Endodermal cell (in vitro differentiated cells): ENCODE results near the gene DDN. TPM values are rescaled to one million over a fixed set of nuclear protein-coding genes. Genes with fewer than 3 reads are reported as not detected.

Source experiments
- DNase-seq: peaks from one replicate; pipeline ENCODE4 v3.0.0-alpha.2; 2017
- H3K27ac ChIP-seq: 2 replicates; pipeline ENCODE4 v1.5.1; 2013; ENCODE audit warnings: mild to moderate bottlenecking, low read depth, low read length, moderate library complexity
- H3K27me3 ChIP-seq: 2 replicates; pipeline ENCODE4 v1.6.1; 2013; ENCODE audit warnings: mild to moderate bottlenecking, low read length, moderate library complexity; ENCODE audit not compliant: insufficient read depth, control insufficient read depth, poor library complexity, severe bottlenecking
- H3K36me3 ChIP-seq: 2 replicates; pipeline ENCODE4 v1.7.0; 2013; ENCODE audit warnings: mild to moderate bottlenecking, low read length, moderate library complexity; ENCODE audit not compliant: control insufficient read depth, insufficient read depth
- H3K4me1 ChIP-seq: one replicate; pipeline ENCODE4 v1.7.0; 2013; ENCODE audit warnings: low read length; ENCODE audit not compliant: control insufficient read depth, insufficient read depth
- H3K4me3 ChIP-seq: 2 replicates; pipeline ENCODE4 v1.5.1; 2013; ENCODE audit warnings: mild to moderate bottlenecking, low read length, moderate library complexity
- H3K9ac ChIP-seq: 2 replicates; pipeline ENCODE4 v1.6.1; 2013; ENCODE audit warnings: mild to moderate bottlenecking, low read length, moderate library complexity; ENCODE audit not compliant: poor library complexity, severe bottlenecking; ENCODE audit errors: extremely low read depth
- H3K9me3 ChIP-seq: 2 replicates; pipeline ENCODE4 v1.6.1; 2013; ENCODE audit warnings: mild to moderate bottlenecking, low read length, moderate library complexity; ENCODE audit not compliant: control insufficient read depth
- H3K27ac Mint-ChIP-seq: 2 replicates; pipeline ENCODE4 v1.8.0; 2020; ENCODE audit warnings: mixed read lengths
- H3K27me3 Mint-ChIP-seq: 2 replicates; pipeline ENCODE4 v1.8.0; 2021; ENCODE audit warnings: mild to moderate bottlenecking, mixed read lengths; ENCODE audit not compliant: insufficient read depth
- H3K36me3 Mint-ChIP-seq: 2 replicates; pipeline ENCODE4 v1.8.0; 2020; ENCODE audit warnings: low read depth, mixed read lengths
- H3K4me1 Mint-ChIP-seq: 2 replicates; pipeline ENCODE4 v1.8.0; 2020; ENCODE audit warnings: mixed read lengths
- H3K4me3 Mint-ChIP-seq: 2 replicates; pipeline ENCODE4 v1.8.0; 2020; ENCODE audit warnings: mild to moderate bottlenecking, moderate library complexity, mixed read lengths
- H3K9me3 Mint-ChIP-seq: 2 replicates; pipeline ENCODE4 v1.8.0; 2020; ENCODE audit warnings: mild to moderate bottlenecking, mixed read lengths
- CTCF ChIP-seq: fragments of 200-600 bp; sonication (generic); conservative IDR thresholded peaks from 2 replicates; pipeline ENCODE4 v1.5.0; 2021; ENCODE audit warnings: antibody characterized with exemption, mild to moderate bottlenecking
- WGBS, 2 experiments: methylation state at CpG; one replicate each; pipeline versions ENCODE4 v1.1.5 to v1.1.7; 2013; ENCODE audit warnings: missing lambda C conversion rate in 2 of 2, mixed read lengths in 1 of 2; ENCODE audit not compliant: insufficient coverage in 1 of 2, insufficient read length in 1 of 2; 5-methylcytosine and 5-hydroxymethylcytosine counted together
- total RNA-seq, 2 donors: library from RNA; stranded (reverse); fragmentation: NEBNext Ultra II Directional in 1 of 2; extraction: Animal tissue kit (Norgen Biotek cat#: 25700) in 1 of 2; gene quantifications; 2 replicates in 1 of 2; 3 replicates in 1 of 2; pipeline ENCODE4 v1.2.1, GENCODE V29; 2021

The DDN gene
- total RNA-seq, 2 donors from 2014 or later, result 0.31 to 0.33 TPM

GRCh38 chr12:49037947-49038237 lies 38.7 kb upstream of the DDN start:
- Mint-ChIP-seq H3K4me3 (no peak overlapping the region), H3K9me3 (no peaks in the 10 kb centered on the region), H3K27me3 (no peaks in the 10 kb centered on the region), H3K36me3 (peaks cover 86% of the 10 kb centered on the region), H3K27ac (no peak overlapping the region), H3K4me1 (no peaks in the 10 kb centered on the region)
- no peak overlapping the region for H3K9ac ChIP-seq
- TF ChIP-seq CTCF, result no peak
- DNase-seq, result no peak
- H3K36me3 ChIP-seq, result peaks cover 83% of the 10 kb centered on the region
- H3K4me3 ChIP-seq, result no peak overlapping the region
- H3K27me3 ChIP-seq, result no peaks in the 10 kb centered on the region
- H3K4me1 ChIP-seq, result no peaks in the 10 kb centered on the region
- no peak overlapping the region for H3K27ac ChIP-seq
- no peaks in the 10 kb centered on the region for H3K9me3 ChIP-seq
- 93 to 98% methylated on average over 7 of the region's 7 CpGs for WGBS, 2 experiments

DNA sequence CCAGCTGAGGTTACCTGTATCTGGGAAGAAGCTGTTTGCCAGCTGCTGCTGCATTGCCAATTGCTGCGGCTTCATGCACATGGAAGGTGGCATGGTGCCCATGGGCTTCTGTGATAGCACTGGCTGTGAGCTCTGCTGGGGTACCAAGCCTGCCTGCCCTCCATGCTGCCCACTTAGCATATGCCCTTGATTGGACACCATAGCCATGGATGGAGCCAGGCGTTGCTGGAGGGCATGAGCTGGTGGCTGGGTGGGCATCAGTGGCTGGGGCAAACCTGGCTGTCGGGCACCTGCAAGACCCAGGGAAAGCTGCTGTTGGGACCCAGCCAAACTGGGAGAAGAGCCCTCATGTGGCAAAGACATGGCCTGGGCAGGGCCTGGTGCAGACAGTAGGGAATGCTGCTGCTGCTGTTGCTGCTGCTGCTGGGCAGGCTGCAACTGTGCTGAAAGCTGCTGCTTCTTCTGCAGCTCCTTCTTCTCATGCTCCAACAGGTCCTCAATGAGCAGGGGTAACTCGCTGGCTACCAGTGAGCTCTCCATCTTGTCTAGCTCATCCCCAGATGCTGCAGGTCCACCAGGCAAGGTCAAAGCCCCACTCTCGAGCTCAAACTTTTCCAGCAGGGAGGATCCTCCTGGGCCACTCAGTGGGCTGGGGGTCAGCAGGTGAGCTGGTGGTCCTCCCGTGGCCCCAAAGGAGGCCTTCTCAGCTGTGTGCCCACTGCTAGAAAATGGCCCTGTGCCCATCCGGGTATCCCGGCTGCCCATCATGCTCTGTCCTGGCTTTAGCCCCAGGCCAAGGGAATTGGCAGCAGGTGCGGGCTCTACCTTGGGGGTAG lies 38.2 kb upstream of the DDN start:
- Mint-ChIP-seq H3K36me3 (peaks cover 86% of the 10 kb centered on the region), H3K27ac (no peak overlapping the region), H3K9me3 (no peaks in the 10 kb centered on the region), H3K4me1 (no peaks in the 10 kb centered on the region), H3K27me3 (no peaks in the 10 kb centered on the region), H3K4me3 (no peak overlapping the region)
- Histone ChIP-seq H3K4me3 (no peak overlapping the region), H3K9me3 (no peaks in the 10 kb centered on the region), H3K9ac (no peak overlapping the region), H3K27ac (no peak overlapping the region), H3K4me1 (no peaks in the 10 kb centered on the region), H3K36me3 (peaks cover 82% of the 10 kb centered on the region), H3K27me3 (no peaks in the 10 kb centered on the region)
- no peak for DNase-seq
- WGBS, 2 experiments, result 95 to 97% methylated on average over 5 to 9 of the region's 9 CpGs
- no peak for TF ChIP-seq CTCF

DNA sequence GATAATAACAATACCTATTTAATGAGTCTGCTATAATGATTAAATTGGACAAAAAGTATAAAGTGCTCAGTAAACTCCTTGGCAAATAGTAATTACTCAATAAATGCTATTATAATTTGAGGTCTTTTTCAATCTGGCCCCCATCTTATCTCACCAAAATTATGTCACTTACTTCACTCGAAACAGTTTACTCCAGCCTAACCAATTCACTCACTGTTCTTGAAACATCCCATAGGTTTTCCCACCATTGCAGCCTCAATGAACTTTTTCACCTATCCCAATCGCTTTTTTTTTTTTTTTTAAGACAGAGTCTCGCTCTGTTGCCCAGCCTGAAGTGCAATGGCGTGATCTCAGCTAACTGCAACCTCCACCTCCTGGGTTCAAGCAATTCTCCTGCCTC lies 36.9 kb upstream of the DDN start:
- Mint-ChIP-seq H3K4me1 (no peaks in the 10 kb centered on the region), H3K27me3 (no peaks in the 10 kb centered on the region)

More for the DNA sequence above, 36.9 kb upstream of the DDN start:
- no peak overlapping the region for H3K27ac ChIP-seq
- WGBS, 2 experiments, result 97 to 100% methylated on average over 1 to 4 of the region's 4 CpGs
- no peak for TF ChIP-seq CTCF
- H3K9ac ChIP-seq, result no peak overlapping the region
- no peaks in the 10 kb centered on the region for H3K9me3 Mint-ChIP-seq
- peaks cover 81% of the 10 kb centered on the region for H3K36me3 Mint-ChIP-seq
- H3K27me3 ChIP-seq, result no peaks in the 10 kb centered on the region
- peaks cover 83% of the 10 kb centered on the region for H3K36me3 ChIP-seq
- no peak overlapping the region for H3K4me3 Mint-ChIP-seq
- H3K4me3 ChIP-seq, result no peak overlapping the region
- no peaks in the 10 kb centered on the region for H3K4me1 ChIP-seq
- no peaks in the 10 kb centered on the region for H3K9me3 ChIP-seq
- DNase-seq, result no peak
- no peak overlapping the region for H3K27ac Mint-ChIP-seq
